Cortex of kidney (tissue), 1 donor: ENCODE results near the gene LRP1B.

Source experiments
- DNase-seq: peaks from one replicate; lab custom pipeline; 2025; lab: John Stamatoyannopoulos, UW

LRP1B gene

GRCh38 chr2:140539242-140539875 lies 1591.5 kb downstream of the LRP1B start:
- DNase-seq: no peak

GRCh38 chr2:140529706-140530105 lies 1601.1 kb downstream of the LRP1B start:
- no peak for DNase-seq

GRCh38 chr2:140528982-140529381 lies 1601.8 kb downstream of the LRP1B start:
- DNase-seq: no peak

GRCh38 chr2:140526575-140526974 lies 1604.2 kb downstream of the LRP1B start:
- DNase-seq: no peak

GRCh38 chr2:140512106-140512505 lies 1618.7 kb downstream of the LRP1B start:
- DNase-seq: no peak

GRCh38 chr2:140509765-140510164 lies 1621.1 kb downstream of the LRP1B start:
- DNase-seq: no peak

GRCh38 chr2:140508756-140509155 lies 1622.1 kb downstream of the LRP1B start:
- no peak for DNase-seq

GRCh38 chr2:140506606-140507005 lies 1624.2 kb downstream of the LRP1B start:
- no peak for DNase-seq

GRCh38 chr2:140504601-140505000 lies 1626.2 kb downstream of the LRP1B start:
- DNase-seq: no peak

- DNase-seq: no peak
Observed at GRCh38 chr2:140502951-140503630, 1627.7 kb downstream of the LRP1B start.

GRCh38 chr2:140498360-140498759 lies 1632.5 kb downstream of the LRP1B start:
- DNase-seq: no peak

- DNase-seq: no peak
Observed at GRCh38 chr2:140496714-140497113, 1634.1 kb downstream of the LRP1B start.

- no peak for DNase-seq
Observed at GRCh38 chr2:140491876-140492275, 1638.9 kb downstream of the LRP1B start.

GRCh38 chr2:140489193-140489592 lies 1641.6 kb downstream of the LRP1B start:
- DNase-seq: no peak

GRCh38 chr2:140481136-140481535 lies 1649.7 kb downstream of the LRP1B start:
- no peak for DNase-seq

GRCh38 chr2:140473851-140474250 lies 1657.0 kb downstream of the LRP1B start:
- DNase-seq: no peak

GRCh38 chr2:140472676-140473075 lies 1658.1 kb downstream of the LRP1B start:
- no peak for DNase-seq

- no peak for DNase-seq
Observed at GRCh38 chr2:140465301-140465700, 1665.5 kb downstream of the LRP1B start.

- DNase-seq: no peak
Observed at GRCh38 chr2:140462990-140463389, 1667.8 kb downstream of the LRP1B start.

- DNase-seq: no peak
Observed at GRCh38 chr2:140457483-140457882, 1673.3 kb downstream of the LRP1B start.

- no peak for DNase-seq
Observed at GRCh38 chr2:140455315-140455714, 1675.5 kb downstream of the LRP1B start.

GRCh38 chr2:140454717-140455116 lies 1676.1 kb downstream of the LRP1B start:
- no peak for DNase-seq

- no peak for DNase-seq
Observed at GRCh38 chr2:140451324-140451723, 1679.5 kb downstream of the LRP1B start.

- DNase-seq: no peak
Observed at GRCh38 chr2:140442319-140442718, 1688.5 kb downstream of the LRP1B start.
